K562 (cell line): ENCODE measurements around the gene DIO3. TPM values are rescaled to one million over a fixed set of nuclear protein-coding genes. Genes with fewer than 3 reads are reported as not detected.

ENCODE experiments used
- FOS ChIP-seq: IDR thresholded peaks from 3 replicates; pipeline ENCODE4 v1.6.1; 2011; ENCODE audit not compliant: insufficient read length; ENCODE audit errors: extremely low read depth
- KLF16 ChIP-seq: IDR thresholded peaks from 2 replicates; pipeline ENCODE4 v1.6.1; 2016; ENCODE audit warnings: antibody characterized with exemption
- SAFB2 ChIP-seq: fragments of 200-400 bp; formaldehyde crosslinking; IDR thresholded peaks from 2 replicates; pipeline ENCODE4 v1.6.1; 2018; ENCODE audit warnings: borderline replicate concordance, low read length, low read depth, moderate library complexity; ENCODE audit not compliant: severe bottlenecking
- SMAD4 ChIP-seq: fragments of 250-450 bp; sonication (Bioruptor Pico); conservative IDR thresholded peaks from 2 replicates; pipeline ENCODE4 v1.8.0; 2021; ENCODE audit warnings: inconsistent platforms, mild to moderate bottlenecking, moderate library complexity
- ZNF140 ChIP-seq: fragments of 250-450 bp; sonication (Bioruptor Pico); IDR thresholded peaks from 2 replicates; pipeline ENCODE4 v1.8.0; 2021; ENCODE audit warnings: moderate library complexity, mild to moderate bottlenecking, inconsistent platforms
- polyA plus RNA-seq, 8 experiments: library from polyadenylated mRNA; depleted of rRNA in 4 of 8; stranded (reverse) in 5 of 8; unstranded in 3 of 8; fragments of >200 nt; fragmentation: Nextera tagmentation in 2 of 8; fragmentation: Illumina TruSeq in 1 of 8; extraction: Ambion mirVana in 2 of 8; extraction: Trizol in 1 of 8; gene quantifications; 2 replicates each; pipeline versions ENCODE4 v1.2.1 to v1.2.3, GENCODE V29; 2011 to 2014; ENCODE audit warnings: inconsistent platforms in 1 of 8, missing spikeins in 1 of 8
- total RNA-seq, 7 experiments: library from RNA; depleted of rRNA in 6 of 7; stranded (reverse); fragments of >200 nt in 6 of 7; fragmentation: Illumina TruSeq in 2 of 7; extraction: Trizol in 2 of 7; gene quantifications; 2 replicates each; pipeline versions ENCODE4 v1.2.1 to v1.2.3, GENCODE V29; 2011 to 2021; ENCODE audit warnings: low replicate concordance in 1 of 7
- TF ChIP-seq, protein P1 (sequence below): fragments of 450-650 bp; IDR thresholded peaks from 2 replicates; pipeline ENCODE4 v1.6.1; 2016; ENCODE audit warnings: mild to moderate bottlenecking, moderate library complexity
- TF ChIP-seq, protein P2 (sequence below): fragments of 250-450 bp; sonication (Bioruptor Pico); IDR thresholded peaks from 2 replicates; pipeline ENCODE4 v1.8.0; 2021; ENCODE audit warnings: mild to moderate bottlenecking, moderate library complexity
- TF ChIP-seq, protein P3 (sequence below): fragments of 450-650 bp; IDR thresholded peaks from 2 replicates; pipeline ENCODE4 v1.6.1; 2016

DIO3 gene
- total and polyA plus RNA-seq, 9 of the 15 experiments (the other 6 are each of a cell fraction or from before 2014, with no cell fraction given): not detected

DNA sequence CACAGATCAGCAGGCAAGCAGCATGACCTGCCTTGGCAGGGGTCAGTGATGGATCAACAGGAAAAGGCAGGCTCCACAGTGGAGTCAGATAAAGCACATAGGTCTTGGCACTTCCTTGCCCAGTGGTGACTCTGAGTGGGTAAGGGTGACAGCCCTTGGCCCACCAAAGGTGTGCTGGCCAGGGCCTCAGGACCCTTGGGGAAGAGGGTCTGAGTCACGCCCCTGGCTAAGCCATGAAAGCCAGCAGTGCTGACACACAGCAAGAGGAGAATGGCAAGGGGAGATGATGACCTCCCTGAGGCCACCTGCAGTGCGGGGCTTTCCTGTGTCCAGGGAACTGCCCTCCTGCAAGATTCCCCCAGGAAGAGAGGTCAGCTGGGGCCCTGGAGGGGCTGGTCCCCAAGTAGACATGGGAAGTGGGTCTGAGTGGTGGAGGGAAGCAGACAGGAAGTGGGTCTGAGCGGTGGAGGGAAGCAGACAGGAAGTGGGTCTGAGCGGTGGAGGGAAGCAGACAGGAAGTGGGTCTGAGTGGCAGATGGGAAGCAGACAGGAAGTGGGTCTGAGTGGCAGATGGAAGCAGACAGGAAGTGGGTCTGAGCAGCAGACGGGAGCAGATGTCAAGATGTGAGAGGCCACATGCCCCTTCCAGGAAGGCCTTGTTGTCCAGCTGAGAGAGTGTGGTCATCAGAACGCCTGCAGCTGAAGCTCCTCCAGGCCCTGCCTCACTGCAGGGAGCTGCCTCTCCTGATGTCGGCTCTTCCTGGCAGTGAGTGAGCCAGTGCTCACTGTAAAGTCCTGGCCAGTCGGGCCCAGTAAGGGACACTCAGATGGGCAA lies 34.8 kb downstream of the DIO3 start (continued):
- TF ChIP-seq, protein P1, sequence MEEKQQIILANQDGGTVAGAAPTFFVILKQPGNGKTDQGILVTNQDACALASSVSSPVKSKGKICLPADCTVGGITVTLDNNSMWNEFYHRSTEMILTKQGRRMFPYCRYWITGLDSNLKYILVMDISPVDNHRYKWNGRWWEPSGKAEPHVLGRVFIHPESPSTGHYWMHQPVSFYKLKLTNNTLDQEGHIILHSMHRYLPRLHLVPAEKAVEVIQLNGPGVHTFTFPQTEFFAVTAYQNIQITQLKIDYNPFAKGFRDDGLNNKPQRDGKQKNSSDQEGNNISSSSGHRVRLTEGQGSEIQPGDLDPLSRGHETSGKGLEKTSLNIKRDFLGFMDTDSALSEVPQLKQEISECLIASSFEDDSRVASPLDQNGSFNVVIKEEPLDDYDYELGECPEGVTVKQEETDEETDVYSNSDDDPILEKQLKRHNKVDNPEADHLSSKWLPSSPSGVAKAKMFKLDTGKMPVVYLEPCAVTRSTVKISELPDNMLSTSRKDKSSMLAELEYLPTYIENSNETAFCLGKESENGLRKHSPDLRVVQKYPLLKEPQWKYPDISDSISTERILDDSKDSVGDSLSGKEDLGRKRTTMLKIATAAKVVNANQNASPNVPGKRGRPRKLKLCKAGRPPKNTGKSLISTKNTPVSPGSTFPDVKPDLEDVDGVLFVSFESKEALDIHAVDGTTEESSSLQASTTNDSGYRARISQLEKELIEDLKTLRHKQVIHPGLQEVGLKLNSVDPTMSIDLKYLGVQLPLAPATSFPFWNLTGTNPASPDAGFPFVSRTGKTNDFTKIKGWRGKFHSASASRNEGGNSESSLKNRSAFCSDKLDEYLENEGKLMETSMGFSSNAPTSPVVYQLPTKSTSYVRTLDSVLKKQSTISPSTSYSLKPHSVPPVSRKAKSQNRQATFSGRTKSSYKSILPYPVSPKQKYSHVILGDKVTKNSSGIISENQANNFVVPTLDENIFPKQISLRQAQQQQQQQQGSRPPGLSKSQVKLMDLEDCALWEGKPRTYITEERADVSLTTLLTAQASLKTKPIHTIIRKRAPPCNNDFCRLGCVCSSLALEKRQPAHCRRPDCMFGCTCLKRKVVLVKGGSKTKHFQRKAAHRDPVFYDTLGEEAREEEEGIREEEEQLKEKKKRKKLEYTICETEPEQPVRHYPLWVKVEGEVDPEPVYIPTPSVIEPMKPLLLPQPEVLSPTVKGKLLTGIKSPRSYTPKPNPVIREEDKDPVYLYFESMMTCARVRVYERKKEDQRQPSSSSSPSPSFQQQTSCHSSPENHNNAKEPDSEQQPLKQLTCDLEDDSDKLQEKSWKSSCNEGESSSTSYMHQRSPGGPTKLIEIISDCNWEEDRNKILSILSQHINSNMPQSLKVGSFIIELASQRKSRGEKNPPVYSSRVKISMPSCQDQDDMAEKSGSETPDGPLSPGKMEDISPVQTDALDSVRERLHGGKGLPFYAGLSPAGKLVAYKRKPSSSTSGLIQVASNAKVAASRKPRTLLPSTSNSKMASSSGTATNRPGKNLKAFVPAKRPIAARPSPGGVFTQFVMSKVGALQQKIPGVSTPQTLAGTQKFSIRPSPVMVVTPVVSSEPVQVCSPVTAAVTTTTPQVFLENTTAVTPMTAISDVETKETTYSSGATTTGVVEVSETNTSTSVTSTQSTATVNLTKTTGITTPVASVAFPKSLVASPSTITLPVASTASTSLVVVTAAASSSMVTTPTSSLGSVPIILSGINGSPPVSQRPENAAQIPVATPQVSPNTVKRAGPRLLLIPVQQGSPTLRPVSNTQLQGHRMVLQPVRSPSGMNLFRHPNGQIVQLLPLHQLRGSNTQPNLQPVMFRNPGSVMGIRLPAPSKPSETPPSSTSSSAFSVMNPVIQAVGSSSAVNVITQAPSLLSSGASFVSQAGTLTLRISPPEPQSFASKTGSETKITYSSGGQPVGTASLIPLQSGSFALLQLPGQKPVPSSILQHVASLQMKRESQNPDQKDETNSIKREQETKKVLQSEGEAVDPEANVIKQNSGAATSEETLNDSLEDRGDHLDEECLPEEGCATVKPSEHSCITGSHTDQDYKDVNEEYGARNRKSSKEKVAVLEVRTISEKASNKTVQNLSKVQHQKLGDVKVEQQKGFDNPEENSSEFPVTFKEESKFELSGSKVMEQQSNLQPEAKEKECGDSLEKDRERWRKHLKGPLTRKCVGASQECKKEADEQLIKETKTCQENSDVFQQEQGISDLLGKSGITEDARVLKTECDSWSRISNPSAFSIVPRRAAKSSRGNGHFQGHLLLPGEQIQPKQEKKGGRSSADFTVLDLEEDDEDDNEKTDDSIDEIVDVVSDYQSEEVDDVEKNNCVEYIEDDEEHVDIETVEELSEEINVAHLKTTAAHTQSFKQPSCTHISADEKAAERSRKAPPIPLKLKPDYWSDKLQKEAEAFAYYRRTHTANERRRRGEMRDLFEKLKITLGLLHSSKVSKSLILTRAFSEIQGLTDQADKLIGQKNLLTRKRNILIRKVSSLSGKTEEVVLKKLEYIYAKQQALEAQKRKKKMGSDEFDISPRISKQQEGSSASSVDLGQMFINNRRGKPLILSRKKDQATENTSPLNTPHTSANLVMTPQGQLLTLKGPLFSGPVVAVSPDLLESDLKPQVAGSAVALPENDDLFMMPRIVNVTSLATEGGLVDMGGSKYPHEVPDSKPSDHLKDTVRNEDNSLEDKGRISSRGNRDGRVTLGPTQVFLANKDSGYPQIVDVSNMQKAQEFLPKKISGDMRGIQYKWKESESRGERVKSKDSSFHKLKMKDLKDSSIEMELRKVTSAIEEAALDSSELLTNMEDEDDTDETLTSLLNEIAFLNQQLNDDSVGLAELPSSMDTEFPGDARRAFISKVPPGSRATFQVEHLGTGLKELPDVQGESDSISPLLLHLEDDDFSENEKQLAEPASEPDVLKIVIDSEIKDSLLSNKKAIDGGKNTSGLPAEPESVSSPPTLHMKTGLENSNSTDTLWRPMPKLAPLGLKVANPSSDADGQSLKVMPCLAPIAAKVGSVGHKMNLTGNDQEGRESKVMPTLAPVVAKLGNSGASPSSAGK: peak; percentile 12; the same call in 1 of the 2 replicates
- TF ChIP-seq, protein P2, sequence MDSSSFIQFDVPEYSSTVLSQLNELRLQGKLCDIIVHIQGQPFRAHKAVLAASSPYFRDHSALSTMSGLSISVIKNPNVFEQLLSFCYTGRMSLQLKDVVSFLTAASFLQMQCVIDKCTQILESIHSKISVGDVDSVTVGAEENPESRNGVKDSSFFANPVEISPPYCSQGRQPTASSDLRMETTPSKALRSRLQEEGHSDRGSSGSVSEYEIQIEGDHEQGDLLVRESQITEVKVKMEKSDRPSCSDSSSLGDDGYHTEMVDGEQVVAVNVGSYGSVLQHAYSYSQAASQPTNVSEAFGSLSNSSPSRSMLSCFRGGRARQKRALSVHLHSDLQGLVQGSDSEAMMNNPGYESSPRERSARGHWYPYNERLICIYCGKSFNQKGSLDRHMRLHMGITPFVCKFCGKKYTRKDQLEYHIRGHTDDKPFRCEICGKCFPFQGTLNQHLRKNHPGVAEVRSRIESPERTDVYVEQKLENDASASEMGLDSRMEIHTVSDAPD (CRISPR knock-in tag): no peak
- TF ChIP-seq KLF16: no peak
- TF ChIP-seq FOS: no peak
- TF ChIP-seq SAFB2: no peak
- TF ChIP-seq ZNF140 (CRISPR knock-in tag): no peak
- peak; percentile 75 for TF ChIP-seq SMAD4 (CRISPR knock-in tag)
- TF ChIP-seq, protein P3, sequence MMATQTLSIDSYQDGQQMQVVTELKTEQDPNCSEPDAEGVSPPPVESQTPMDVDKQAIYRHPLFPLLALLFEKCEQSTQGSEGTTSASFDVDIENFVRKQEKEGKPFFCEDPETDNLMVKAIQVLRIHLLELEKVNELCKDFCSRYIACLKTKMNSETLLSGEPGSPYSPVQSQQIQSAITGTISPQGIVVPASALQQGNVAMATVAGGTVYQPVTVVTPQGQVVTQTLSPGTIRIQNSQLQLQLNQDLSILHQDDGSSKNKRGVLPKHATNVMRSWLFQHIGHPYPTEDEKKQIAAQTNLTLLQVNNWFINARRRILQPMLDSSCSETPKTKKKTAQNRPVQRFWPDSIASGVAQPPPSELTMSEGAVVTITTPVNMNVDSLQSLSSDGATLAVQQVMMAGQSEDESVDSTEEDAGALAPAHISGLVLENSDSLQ: peak; percentile 81
